ENCODE measurements around the gene ULK1.

ULK1 gene

GRCh38 chr12:131892711-131893604 is 1.5 kb upstream of the ULK1 start:
- no peak for DNase-seq (ENCODE audit: low read depth)

GRCh38 chr12:131893605-131894312 is 663 bp upstream of the ULK1 start:
- DNase-seq (ENCODE audit: low read depth), result no peak

GRCh38 chr12:131894981-131895639 is 688 bp downstream of the ULK1 start:
- DNase-seq (ENCODE audit: low read depth), result no peak

- DNase-seq (ENCODE audit: low read depth), result no peak
These were observed 1.2 kb downstream of the ULK1 start for GRCh38 chr12:131895640-131896079.

- DNase-seq (ENCODE audit: low read depth), result peak; percentile 47
These were observed 1.8 kb downstream of the ULK1 start for GRCh38 chr12:131896080-131896810.

- no peak for DNase-seq (ENCODE audit: low read depth)
These were observed 2.4 kb downstream of the ULK1 start for GRCh38 chr12:131896811-131897270.

GRCh38 chr12:131897276-131897675 is 2.9 kb downstream of the ULK1 start:
- no peak for DNase-seq (ENCODE audit: low read depth)

GRCh38 chr12:131897875-131898274 is 3.5 kb downstream of the ULK1 start:
- DNase-seq (ENCODE audit: low read depth), result no peak

- no peak for DNase-seq (ENCODE audit: low read depth)
These were observed 6.0 kb downstream of the ULK1 start for GRCh38 chr12:131900397-131900796.

- no peak for DNase-seq (ENCODE audit: low read depth)
These were observed 7.3 kb downstream of the ULK1 start for GRCh38 chr12:131901431-131902331.

- DNase-seq (ENCODE audit: low read depth), result no peak
These were observed 8.2 kb downstream of the ULK1 start for GRCh38 chr12:131902332-131903241.

- no peak for DNase-seq (ENCODE audit: low read depth)
These were observed 9.1 kb downstream of the ULK1 start for GRCh38 chr12:131903270-131904255.

GRCh38 chr12:131904346-131904745 is 9.9 kb downstream of the ULK1 start:
- no peak for DNase-seq (ENCODE audit: low read depth)

GRCh38 chr12:131905081-131905629 is 10.7 kb downstream of the ULK1 start:
- no peak for DNase-seq (ENCODE audit: low read depth)

- DNase-seq (ENCODE audit: low read depth), result no peak
These were observed 11.2 kb downstream of the ULK1 start for GRCh38 chr12:131905630-131906091.

GRCh38 chr12:131907379-131908091 is 13.1 kb downstream of the ULK1 start:
- no peak for DNase-seq (ENCODE audit: low read depth)
